HG03565 (cell line): ENCODE data around the gene SEMA3F.

Source experiments
- ATAC-seq: cut with Tn5 transposase; IDR thresholded peaks from one replicate; pipeline ENCODE4 v1.9.1; 2021; ENCODE audit warnings: mild to moderate bottlenecking, moderate library complexity; ENCODE audit not compliant: unreplicated experiment

Gene SEMA3F

GRCh38 chr3:50192124-50192523, 37.0 kb downstream of the SEMA3F start:
- ATAC-seq: no peak

DNA sequence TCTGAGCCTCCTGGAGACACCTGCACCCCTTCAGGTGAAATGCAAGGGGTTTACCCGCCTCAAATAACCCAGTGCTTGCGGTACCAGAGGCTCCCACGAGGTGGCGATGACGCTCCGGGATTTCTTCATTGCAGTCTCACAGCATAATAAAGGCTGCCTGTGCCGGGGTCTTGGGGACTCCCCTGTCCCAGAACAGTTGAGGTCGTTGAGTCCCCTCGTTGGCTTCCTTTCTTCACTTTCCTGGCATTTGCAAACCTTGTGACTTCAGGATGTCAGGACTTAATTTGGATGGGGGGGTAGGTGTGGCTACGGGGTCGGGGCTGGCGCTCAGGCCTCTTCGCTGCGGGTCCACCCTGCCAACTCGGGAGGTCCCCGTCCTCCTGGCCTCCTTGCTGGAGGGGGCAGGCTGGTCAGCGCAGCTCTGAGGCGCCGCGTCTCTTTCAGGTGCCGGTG, 37.6 kb downstream of the SEMA3F start:
- ATAC-seq: no peak

GRCh38 chr3:50193286-50193685, 38.2 kb downstream of the SEMA3F start:
- no peak for ATAC-seq

- ATAC-seq: no peak
These were observed 38.6 kb downstream of the SEMA3F start for GRCh38 chr3:50193746-50194127.

- ATAC-seq: no peak
These were observed 39.2 kb downstream of the SEMA3F start for GRCh38 chr3:50194128-50194902.

DNA sequence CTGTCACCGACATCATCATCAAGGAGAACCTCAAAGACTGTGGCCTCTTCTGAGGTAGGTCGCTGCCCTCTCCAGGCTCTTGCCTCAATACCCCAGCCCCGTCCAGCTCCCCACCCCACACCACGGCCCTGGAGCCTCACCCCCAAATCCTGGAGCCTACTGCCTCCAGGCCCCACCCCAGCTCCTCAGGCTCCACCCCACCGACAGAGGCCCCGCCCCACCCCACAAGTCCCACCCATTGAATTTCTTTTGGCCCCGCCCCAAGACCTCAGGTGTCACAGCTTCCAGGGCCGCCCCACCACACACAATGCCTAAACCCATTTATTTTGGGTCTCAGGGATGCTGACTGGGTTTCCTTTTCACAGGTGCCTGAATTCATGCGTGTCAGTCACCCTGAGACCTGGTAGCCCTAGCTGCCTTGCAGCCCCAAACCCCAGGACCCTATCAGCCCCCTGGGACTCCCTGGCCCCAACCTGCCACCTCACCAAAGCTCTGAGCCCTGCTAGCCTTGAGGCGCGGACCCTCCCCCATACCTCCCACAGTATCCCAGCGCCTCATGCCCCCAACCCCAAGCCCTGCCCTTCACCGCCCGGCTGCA, 39.9 kb downstream of the SEMA3F start:
- no peak for ATAC-seq

DNA sequence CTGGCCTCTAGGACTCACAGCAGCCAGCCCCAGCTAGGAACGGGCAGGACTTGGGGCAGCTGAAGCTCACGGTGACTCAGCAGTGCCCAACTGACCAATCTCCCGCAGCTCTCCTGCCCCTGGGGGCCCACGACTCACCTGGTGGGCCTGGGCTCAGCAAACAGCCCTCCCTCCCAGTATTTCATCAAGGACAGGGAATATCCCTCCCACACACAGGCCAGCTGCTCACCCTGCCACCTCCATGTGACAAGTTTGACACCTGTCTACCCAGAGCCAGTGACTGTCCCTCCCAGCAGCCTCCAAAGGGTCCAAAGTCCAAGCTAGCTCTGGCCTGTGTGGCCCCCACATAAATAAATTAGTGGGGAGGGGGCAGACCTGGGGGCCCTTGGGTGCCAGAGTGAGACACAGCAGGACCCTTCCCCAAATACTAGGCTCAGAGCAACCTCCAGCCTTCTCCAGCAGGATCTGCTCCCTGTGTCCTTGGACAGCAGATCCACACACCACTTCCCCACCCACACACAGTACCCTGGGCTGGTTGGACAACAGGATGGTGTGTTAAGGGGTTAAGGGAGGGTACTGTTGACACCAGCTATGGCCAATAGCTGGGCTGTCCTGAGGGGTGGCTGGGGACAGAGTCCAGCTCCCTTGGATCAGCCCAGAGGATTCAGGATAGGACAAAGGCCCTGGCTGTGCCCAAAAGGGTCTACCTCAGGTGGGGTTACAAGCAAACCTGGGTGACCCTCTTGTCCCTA, 40.6 kb downstream of the SEMA3F start:
- no peak for ATAC-seq

DNA sequence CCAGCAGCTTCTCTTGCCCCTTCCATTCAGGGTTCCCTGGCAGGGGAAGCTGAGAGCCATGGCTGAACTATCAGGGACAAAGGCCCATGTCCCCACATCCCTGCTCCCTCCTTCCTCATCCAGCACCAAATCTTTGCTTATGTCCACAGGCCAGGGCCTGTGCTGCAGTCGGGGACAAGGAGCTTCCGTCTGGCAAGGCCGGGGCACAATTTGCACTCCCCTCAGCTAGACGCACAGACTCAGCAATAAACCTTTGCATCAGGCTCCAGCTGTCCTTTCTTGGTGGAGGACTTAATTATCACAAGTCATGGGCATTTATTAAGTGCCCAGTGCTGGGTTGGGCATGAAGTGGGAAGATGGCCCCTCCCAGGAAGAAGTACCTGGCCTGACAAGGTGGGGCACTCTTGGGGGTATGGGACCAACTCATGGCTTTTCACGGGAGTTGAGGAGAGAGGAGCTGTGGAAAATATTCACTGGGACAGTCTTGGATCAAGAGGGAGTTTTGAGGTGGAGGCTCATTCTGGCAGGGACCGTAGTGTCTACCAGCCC, 41.2 kb downstream of the SEMA3F start:
- ATAC-seq: no peak

DNA sequence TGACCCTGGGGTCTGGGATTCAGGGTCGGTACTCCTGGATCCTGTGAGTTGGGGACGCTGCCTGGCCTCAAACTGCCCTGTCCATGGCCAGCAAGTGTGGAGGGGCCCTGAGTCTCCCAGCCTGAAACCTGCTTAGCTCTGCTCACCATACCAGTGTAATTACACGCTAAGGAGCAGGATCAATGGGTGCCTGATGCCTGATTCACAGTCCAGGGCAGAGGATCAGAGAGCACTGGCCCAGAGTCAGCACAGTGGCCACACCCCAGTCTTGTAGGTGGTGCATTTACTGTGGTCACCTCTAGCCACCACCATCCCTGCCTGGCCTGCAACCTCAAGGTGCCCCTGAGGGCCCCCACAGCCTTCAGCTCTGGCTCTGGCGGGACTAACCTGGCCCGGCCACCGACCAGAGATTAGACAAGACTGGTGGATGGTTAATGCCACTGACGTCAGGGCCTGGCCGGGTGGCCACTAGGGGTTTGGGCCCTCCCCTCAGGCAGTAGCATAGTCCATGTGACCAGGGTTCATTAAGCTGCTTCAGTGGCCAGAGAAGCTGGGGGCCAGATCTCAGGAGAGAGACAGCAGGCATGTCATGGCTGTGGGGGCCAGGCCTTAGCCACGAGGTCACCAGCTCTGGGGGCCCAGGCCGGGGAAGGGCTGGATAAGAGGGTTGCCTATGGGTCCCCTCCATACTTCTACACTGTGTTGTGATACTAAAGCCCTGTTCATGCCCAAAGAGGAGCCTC, 46.6 kb downstream of the SEMA3F start:
- ATAC-seq: no peak

GRCh38 chr3:50202353-50203112, 47.4 kb downstream of the SEMA3F start:
- no peak for ATAC-seq

DNA sequence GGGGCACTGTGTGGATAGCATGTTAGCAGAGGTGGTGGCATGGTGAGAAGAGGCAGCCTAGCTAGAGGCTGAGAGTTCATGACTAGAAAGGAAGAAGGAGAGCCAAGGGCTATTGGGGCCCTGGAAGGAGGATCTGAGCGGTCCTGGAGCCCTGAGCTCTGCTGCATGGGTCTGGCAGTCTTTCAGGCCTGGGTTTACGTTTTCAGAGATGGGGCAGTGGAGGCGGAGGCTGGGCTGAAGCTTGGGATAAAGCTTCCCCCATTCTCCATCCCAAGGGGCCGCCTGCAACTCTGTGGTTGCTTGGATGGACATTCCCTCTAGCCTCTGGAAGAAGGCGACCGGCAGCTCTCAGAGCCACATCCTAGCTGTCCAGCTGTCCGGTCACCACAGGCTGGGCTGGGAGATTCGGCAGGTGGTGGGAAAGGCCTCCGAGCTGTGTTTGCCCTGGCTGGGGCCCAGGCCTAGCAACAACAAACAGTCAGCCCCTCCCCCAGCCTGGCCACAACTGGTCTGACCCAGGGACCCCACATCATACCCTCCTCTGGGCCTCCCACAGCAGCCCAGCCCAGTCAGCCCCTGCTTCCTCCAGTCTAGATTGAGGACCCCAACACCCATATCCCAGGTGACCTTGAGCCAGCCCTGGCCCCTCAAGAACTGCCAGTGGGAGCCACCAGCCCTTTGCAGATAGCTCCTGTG, 48.1 kb downstream of the SEMA3F start:
- no peak for ATAC-seq

DNA sequence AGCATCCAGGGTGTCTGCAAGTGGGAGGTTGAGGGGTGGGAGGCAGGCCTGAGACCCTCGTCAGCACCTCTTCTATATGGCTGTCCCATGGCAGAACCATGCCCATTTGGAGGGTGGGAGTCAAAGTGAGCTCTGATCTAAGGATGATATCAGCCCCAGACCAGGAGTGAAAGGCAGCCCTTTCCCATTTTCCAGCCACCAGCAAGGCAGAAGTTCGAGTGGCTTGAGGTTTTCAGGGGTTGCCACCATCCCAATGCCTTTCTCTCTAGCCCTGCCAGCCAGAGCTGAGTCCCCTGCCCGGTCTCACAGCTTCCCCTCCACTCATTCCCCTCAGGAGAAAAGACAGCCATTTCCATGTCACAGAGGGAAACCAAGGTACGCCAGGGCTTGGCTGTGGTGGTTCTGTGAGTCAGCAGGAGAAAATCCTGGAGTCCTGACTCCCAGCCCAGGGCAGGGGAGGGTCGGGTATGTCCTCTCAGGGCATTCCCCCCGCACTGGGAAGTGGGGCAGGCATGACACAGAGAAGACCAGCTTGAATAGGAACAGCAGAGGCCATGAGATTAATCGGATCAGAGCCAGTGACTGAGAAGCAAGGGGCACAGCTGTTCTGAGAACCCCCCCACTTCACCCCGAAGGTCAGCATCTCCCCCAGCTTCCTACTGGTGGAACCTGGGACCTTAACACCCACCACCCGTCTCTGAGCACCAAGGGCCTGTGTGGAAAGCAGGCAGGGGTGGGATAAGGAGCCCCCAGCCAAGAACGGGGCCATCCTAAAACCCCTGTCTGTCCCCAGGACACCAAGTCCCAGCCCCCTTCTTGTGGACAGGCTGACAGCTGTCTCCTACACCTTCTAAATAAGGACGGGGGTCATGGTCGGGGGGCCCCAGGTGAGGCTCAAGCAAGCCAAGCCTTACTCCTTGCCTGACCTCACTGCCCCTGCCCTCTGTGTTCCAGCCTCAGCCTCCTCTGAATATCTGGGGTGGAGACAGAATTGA, 49.0 kb downstream of the SEMA3F start:
- no peak for ATAC-seq

- no peak for ATAC-seq
These were observed 49.8 kb downstream of the SEMA3F start, which contains the start of gene SLC38A3 for GRCh38 chr3:50204804-50205412. TSS of gene SLC38A3 (plus strand) at chr3:50205271. CDS start at chr3:50214200, 8,929 bp downstream.

GRCh38 chr3:50205413-50206276, 50.5 kb downstream of the SEMA3F start:
- no peak for ATAC-seq

- no peak for ATAC-seq
These were observed 52.4 kb downstream of the SEMA3F start for GRCh38 chr3:50207359-50208042.

GRCh38 chr3:50208677-50209344, 53.7 kb downstream of the SEMA3F start:
- no peak for ATAC-seq
